ENCODE measurements around the gene JPH3. TPM values are rescaled to one million over a fixed set of nuclear protein-coding genes. Genes with fewer than 3 reads are reported as not detected.

JPH3 gene
- total and polyA plus RNA-seq, 2 donors: 0.53 to 0.95 TPM

GRCh38 chr16:87734644-87735043, 132.3 kb downstream of the JPH3 start:
- no peak for DNase-seq (ENCODE audit: extremely low spot score)
- Histone ChIP-seq H3K4me3 (ENCODE audit: low read depth, low read length) (no peak overlapping the region), H3K36me3 (ENCODE audit: insufficient read depth) (no peaks in the 10 kb centered on the region), H3K4me1 (ENCODE audit: insufficient read depth) (no peaks in the 10 kb centered on the region), H3K27ac (ENCODE audit: low read depth) (no peak overlapping the region)
- WGBS: 75% methylated on average over 14 of the region's 14 CpGs

GRCh38 chr16:87735270-87736007, 133.1 kb downstream of the JPH3 start:
- Histone ChIP-seq H3K4me1 (ENCODE audit: insufficient read depth) (no peaks in the 10 kb centered on the region), H3K27ac (ENCODE audit: low read depth) (no peak overlapping the region), H3K4me3 (ENCODE audit: low read depth, low read length) (no peak overlapping the region), H3K36me3 (ENCODE audit: insufficient read depth) (no peaks in the 10 kb centered on the region)
- DNase-seq (ENCODE audit: extremely low spot score): no peak
- WGBS: 84% methylated on average over 23 of the region's 23 CpGs

- H3K4me3 ChIP-seq (ENCODE audit: low read depth, low read length): no peak overlapping the region
- no peaks in the 10 kb centered on the region for H3K36me3 ChIP-seq (ENCODE audit: insufficient read depth)
- no peaks in the 10 kb centered on the region for H3K4me1 ChIP-seq (ENCODE audit: insufficient read depth)
- no peak for DNase-seq (ENCODE audit: extremely low spot score)
- no peak overlapping the region for H3K27ac ChIP-seq (ENCODE audit: low read depth)
- 93% methylated on average over 12 of the region's 12 CpGs for WGBS
Observed at GRCh38 chr16:87736008-87736382, 133.7 kb downstream of the JPH3 start.

- no peak overlapping the region for H3K27ac ChIP-seq (ENCODE audit: low read depth)
- no peaks in the 10 kb centered on the region for H3K36me3 ChIP-seq (ENCODE audit: insufficient read depth)
- 94% methylated on average over 8 of the region's 8 CpGs for WGBS
- no peak overlapping the region for H3K4me3 ChIP-seq (ENCODE audit: low read depth, low read length)
- H3K4me1 ChIP-seq (ENCODE audit: insufficient read depth): no peaks in the 10 kb centered on the region
- no peak for DNase-seq (ENCODE audit: extremely low spot score)
Observed at GRCh38 chr16:87739801-87740200, 137.5 kb downstream of the JPH3 start.

- H3K27ac ChIP-seq (ENCODE audit: low read depth): no peak overlapping the region
- no peak overlapping the region for H3K4me3 ChIP-seq (ENCODE audit: low read depth, low read length)
- no peaks in the 10 kb centered on the region for H3K4me1 ChIP-seq (ENCODE audit: insufficient read depth)
- no peaks in the 10 kb centered on the region for H3K36me3 ChIP-seq (ENCODE audit: insufficient read depth)
- 79% methylated on average over 8 of the region's 8 CpGs for WGBS
- no peak for DNase-seq (ENCODE audit: extremely low spot score)
Observed at GRCh38 chr16:87740441-87740840, 138.1 kb downstream of the JPH3 start.

GRCh38 chr16:87740909-87741424, 138.7 kb downstream of the JPH3 start:
- Histone ChIP-seq H3K4me1 (ENCODE audit: insufficient read depth) (no peaks in the 10 kb centered on the region), H3K27ac (ENCODE audit: low read depth) (no peak overlapping the region), H3K36me3 (ENCODE audit: insufficient read depth) (no peaks in the 10 kb centered on the region), H3K4me3 (ENCODE audit: low read depth, low read length) (no peak overlapping the region)
- no peak for DNase-seq (ENCODE audit: extremely low spot score)
- WGBS: 77% methylated on average over 11 of the region's 11 CpGs

GRCh38 chr16:87741700-87742415, 139.6 kb downstream of the JPH3 start:
- H3K27ac ChIP-seq (ENCODE audit: low read depth): no peak overlapping the region
- WGBS: 94% methylated on average over 16 of the region's 16 CpGs

GRCh38 chr16:87742781-87743490, 140.6 kb downstream of the JPH3 start:
- H3K4me1 ChIP-seq (ENCODE audit: insufficient read depth): no peaks in the 10 kb centered on the region
- WGBS: 93% methylated on average over 17 of the region's 17 CpGs
- no peak for DNase-seq (ENCODE audit: extremely low spot score)

More at GRCh38 chr16:87741700-87742415, 139.6 kb downstream of the JPH3 start:
- no peaks in the 10 kb centered on the region for H3K36me3 ChIP-seq (ENCODE audit: insufficient read depth)
- H3K4me3 ChIP-seq (ENCODE audit: low read depth, low read length): no peak overlapping the region
- no peaks in the 10 kb centered on the region for H3K4me1 ChIP-seq (ENCODE audit: insufficient read depth)
- no peak for DNase-seq (ENCODE audit: extremely low spot score)

GRCh38 chr16:87744750-87745514, 142.6 kb downstream of the JPH3 start:
- WGBS: 93% methylated on average over 25 of the region's 25 CpGs

More at GRCh38 chr16:87742781-87743490, 140.6 kb downstream of the JPH3 start:
- H3K36me3 ChIP-seq (ENCODE audit: insufficient read depth): no peaks in the 10 kb centered on the region
- H3K4me3 ChIP-seq (ENCODE audit: low read depth, low read length): no peak overlapping the region
- H3K27ac ChIP-seq (ENCODE audit: low read depth): no peak overlapping the region

GRCh38 chr16:87746178-87746577, 143.9 kb downstream of the JPH3 start:
- Histone ChIP-seq H3K27ac (ENCODE audit: low read depth) (no peak overlapping the region), H3K4me1 (ENCODE audit: insufficient read depth) (no peaks in the 10 kb centered on the region), H3K4me3 (ENCODE audit: low read depth, low read length) (no peak overlapping the region), H3K36me3 (ENCODE audit: insufficient read depth) (no peaks in the 10 kb centered on the region)
- DNase-seq (ENCODE audit: extremely low spot score): no peak
- WGBS: 90% methylated on average over 8 of the region's 8 CpGs

More at GRCh38 chr16:87744750-87745514, 142.6 kb downstream of the JPH3 start:
- H3K4me1 ChIP-seq (ENCODE audit: insufficient read depth): no peaks in the 10 kb centered on the region
- H3K4me3 ChIP-seq (ENCODE audit: low read depth, low read length): no peak overlapping the region
- H3K36me3 ChIP-seq (ENCODE audit: insufficient read depth): no peaks in the 10 kb centered on the region
- no peak for DNase-seq (ENCODE audit: extremely low spot score)
- no peak overlapping the region for H3K27ac ChIP-seq (ENCODE audit: low read depth)
